Middle frontal gyrus (tissue), 1 donor: ENCODE data around the gene SDK1.

Experiments used
- DNase-seq: peaks from one replicate; pipeline ENCODE4 v3.0.0-alpha.2; 2015; ENCODE audit warnings: low spot score; ENCODE audit errors: extremely low spot score

Gene SDK1

DNA sequence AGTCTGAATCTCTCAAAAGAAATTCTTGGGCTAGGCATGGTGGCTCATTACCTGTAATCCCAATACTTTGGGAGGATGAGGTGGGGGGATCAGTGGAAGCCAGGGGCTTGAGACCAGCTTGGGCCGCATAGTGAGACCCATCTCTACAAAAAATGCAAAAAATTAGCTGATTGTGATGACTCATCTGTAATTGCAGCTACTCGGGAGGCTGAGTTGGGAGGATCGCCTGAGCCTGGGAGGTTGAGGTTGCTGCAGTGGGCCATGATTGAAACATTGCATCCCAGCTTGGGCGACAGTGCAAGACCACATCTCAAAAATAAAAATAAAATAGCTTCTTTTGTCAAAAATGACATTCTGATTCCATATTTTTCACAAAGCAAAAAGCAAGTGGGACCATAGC, 736.3 kb downstream of the SDK1 start:
- no peak for DNase-seq

DNA sequence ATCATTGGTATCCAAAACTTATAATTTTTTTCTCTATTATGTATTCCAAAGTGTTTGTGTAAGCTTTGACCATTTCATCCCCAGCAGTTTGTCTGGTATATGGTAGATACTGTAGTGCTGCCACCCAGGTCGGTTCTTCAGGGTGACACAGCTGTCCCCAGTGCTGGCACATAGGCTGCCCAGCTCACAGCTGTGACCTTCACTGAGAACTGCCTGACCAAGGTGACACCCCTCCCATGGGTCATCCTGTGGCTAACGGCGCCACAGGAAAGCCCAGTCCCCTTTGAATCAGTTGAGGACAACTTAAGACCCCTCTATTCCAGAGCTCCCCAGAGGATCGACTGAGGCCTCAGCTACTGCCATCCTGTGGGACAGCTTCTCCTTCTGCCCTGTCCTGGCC, 736.8 kb downstream of the SDK1 start:
- DNase-seq: no peak

DNA sequence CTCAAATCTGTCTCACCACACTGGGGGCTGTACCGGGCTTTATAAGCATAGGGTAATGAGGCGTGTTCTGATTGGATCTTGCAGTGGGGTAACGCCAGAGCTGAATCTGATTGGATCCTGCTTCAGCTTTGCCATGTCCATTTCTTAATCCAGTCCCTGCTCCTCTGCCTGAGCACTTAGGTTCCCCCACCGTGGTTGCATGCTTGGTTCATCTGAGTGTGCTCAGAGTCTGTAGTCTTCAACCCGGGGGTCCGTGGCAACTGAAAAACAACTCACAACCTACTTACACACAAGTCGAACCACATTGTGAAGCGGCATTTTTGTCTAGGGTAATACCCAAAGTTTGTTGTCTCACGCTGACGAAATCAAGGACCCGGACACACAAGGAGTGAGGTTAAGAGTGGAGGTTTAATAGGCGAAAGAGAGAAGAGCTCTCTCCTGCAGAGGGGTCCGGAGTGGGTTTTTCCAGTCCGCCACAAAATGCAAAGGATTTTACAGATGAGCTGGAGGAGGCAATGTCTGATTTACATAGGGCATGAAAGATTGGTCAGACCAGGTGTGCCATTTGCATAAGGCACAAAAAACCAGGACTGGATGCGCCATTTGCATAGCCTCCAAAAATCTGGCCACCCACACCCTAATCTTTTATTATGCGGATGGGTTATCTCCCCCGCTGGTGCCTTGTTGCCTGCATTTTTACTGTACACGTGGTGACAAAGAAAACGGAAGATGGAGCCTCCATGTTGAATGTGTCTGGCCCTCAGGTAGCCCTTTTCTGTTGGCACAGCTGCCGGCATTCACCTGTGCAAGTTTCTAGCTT, 739.3 kb downstream of the SDK1 start:
- DNase-seq: no peak

DNA sequence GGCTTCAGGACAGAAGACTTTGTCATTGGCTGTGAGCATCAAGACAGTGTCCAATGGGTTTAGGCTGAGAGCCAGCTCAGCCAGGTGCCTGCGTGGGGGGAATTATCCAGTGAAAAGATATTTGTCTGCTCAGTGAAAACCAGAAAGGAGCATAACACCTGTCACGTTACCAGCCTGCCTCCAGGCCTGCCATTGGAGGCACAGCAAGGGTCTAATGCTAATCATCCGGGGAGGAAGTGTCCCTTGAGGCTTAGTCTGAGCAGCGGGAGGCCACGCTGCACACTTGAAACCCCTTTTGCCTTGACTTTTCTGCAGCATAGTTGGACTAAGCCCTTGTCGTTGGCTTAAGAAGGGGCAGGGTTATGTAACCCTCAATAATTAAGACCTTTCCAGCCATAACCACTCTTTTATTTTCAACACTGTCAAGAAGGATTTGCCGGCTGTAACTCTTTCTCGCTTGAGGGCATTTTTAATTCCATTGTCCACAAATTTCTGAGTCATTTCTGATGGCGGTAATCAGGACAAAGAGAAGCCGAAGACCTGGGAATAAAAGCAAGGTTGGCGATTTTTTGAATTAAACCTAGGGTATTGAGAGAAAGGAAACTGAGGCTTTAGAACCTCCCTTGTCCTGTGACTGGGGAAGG, 741.5 kb downstream of the SDK1 start:
- DNase-seq: no peak

DNA sequence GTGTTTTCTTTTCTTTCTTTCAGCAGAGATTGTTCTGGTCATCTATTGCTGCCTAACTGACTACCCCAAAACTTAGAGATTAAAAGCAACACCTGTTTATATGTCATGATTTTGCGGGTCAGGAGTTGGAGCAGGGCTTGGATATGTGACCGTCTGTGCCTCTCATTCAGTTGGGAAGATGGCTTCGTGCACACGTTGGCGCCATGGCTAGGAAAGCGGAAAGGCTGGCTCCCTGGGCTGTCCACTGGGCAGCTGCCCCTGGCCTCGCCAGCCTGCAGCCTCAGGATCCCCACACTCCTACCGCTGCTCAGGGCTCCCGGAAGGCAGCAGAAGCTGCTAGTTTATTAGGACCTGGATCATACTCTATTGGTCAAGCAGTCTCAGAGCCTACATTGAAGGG, 742.9 kb downstream of the SDK1 start:
- DNase-seq: no peak

DNA sequence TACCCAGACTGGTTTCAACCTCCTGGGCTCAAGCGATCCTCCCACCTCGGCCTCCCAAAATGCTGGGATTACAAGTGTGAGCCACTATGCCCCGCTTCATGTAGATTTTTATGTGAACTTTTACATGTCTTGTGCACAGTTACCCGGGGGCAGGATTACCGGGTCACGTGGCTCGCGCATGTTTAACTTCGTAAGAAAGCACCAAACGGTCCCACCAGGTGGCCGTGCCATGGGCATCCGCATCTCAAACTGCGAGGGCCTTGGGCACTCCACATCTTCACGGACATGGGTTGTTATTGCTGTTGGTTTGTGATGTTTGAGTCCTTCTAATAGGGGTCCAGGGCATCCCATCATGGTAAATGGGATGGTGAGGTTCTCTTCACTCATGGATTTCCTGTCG, 744.4 kb downstream of the SDK1 start:
- DNase-seq: no peak

DNA sequence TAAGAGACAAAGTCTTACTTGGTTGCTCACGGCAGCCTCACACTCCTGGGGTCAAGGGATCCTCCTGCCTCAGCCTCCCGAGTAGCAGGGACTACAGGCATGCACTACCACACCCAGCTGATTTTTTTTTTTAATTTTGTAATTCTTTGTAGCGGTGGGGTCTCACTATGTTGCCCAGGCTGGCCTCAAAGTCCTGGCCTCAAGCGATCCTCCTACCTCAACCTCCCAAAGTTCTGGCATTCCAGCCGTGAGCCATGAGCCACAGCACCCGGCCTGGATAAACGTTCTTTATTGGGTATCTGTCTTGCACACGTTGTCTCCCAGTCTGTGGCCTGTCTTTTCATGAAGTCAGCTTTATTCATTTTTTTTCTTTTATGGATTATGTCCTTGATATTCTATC, 744.9 kb downstream of the SDK1 start:
- no peak for DNase-seq

DNA sequence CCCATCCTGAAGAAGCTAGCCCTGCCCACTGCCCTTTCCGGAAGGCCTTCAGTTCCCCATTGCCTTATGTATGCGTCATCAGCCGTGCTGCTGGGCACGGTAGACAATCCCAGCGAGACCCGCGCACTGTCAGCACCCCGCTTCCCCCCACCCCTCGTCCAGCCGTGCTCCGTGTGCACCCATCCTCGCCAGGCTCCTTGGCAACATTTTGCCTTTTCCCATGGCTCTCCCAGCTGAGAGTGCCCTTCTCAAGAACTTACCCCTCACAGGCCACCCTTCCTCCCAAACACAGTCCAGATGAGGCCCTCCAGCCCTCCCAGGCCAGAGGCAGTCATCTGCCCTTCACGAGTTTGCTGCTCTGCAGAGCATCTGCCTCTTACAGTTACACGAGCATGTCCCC, 747.3 kb downstream of the SDK1 start:
- DNase-seq: no peak

DNA sequence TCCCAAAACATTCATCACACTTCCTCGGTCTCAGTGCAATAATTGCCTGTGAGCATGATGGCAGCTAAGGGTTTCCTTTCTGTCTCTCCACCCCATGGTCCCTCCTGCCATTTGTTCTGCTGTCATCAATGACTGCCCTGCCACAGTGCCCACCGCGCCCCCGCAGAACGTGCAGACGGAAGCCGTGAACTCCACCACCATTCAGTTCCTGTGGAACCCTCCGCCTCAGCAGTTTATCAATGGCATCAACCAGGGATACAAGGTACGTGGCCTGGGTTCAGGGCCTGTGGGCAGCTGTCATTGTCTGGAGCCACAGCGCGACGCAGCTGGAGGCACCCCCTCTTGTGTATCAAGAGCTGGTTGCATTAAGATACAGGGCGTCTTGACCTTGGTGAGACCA, 748.1 kb downstream of the SDK1 start:
- no peak for DNase-seq

DNA sequence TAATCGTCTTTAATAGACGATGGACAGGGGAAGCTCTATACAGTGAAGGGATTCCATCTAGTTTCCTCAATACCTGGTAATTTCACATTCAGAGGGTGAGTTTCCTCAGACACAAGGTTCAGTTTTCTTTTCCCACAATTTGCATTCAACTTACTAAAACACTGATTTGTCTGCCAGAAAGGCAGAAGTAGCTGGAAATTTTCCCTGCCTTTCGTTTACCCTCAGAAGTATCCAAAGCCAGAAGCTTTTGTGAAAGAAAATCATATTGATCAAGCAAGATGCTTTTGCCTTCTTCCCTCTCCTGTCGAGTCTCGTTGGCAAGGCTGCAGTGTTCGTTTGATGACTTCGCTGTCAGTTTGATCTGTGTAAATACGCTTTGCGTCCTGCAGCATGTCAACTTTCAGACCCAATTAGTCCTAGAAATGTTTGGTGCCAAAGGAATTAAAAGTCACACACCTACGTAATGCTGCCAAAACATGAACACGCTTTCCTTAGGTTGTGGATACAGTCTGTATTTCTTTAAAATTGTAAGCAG, 749.1 kb downstream of the SDK1 start:
- DNase-seq: no peak

DNA sequence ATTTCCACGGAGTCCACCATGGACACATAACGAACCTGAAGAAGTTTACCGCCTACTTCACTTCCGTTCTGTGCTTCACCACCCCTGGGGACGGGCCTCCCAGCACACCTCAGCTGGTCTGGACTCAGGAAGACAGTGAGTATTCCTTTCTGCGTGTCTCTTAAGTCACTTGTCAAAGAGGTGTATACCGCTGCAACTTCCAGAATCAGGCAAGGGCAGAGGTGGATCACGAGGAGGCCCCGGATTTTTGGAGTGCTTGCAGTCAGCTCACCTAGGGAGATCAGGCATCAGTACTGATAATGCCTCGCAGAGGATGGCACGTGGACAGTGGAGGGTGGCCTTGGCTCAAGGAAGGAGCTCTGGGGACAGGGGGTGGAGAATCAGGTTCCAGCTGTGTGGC, 750.6 kb downstream of the SDK1 start:
- no peak for DNase-seq

DNA sequence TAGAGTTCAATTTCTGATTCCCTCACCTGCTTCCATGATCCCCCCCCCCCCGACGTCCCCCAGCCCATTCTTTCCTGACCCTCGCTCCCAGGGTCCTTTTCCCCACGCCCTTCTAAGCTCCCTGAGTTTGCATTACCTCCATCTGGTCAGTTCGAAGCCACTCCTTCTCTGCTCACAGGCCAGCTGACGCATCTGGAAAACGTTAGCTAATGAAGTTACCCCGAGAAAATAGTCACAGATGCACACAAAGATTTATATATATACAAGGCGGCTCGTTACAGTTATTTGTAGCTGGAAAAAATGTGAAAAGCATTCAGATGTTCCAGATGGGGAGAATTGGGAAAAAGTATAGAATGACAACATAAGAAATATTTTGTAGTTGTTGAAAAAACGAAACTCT, 751.1 kb downstream of the SDK1 start:
- DNase-seq: no peak

DNA sequence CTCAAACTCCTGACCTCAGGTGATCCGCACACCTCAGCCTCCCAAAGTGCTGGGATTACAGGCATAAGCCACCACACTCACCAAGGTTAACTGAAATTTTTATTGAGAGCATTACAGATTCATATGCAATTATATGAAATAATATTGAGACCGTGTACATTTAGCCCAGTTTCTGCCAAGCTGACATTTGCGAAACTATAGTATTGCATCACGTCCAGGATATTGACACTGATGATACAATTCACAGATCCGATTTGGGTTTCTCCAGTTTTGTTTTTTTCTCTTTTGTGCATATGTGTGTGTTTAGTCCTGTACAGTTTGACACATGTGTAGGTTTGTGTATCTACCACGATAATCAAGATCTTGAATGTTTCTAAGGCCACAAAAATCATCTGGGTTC, 753.1 kb downstream of the SDK1 start:
- DNase-seq: no peak

DNA sequence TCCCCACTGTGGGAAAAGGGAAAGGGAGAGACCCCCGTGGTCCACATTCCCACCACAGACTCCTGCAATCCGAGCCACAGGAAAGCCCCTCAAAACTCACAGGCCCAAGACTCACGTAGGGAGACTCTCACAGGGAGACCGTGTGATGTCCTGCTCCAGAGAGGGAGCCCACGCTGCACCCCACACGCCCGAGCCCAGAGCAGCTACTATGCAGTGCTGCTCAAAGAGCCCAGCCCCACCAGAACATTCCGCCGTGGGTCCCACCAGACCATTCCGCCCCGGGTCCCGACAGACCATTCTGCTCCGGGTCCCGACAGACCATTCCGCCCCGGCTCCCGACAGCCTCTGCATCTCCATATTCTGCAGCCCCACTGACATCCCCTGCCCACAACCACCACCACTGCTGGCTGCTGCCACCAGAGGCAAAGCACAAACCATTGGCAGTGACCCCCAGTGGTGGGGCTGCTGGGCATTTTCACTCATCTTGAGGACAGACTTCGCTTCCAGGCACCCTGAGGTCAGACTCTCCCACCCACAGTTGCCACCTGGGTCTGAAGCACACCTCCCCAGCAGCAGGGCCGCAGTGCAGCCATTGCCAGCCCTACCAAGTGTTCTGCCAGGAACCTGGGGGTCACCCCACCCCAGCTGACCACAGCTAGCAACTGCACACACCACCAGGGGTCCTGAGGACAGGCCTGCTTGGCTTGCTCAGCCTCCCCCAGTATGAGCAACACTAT, 755.7 kb downstream of the SDK1 start:
- no peak for DNase-seq

DNA sequence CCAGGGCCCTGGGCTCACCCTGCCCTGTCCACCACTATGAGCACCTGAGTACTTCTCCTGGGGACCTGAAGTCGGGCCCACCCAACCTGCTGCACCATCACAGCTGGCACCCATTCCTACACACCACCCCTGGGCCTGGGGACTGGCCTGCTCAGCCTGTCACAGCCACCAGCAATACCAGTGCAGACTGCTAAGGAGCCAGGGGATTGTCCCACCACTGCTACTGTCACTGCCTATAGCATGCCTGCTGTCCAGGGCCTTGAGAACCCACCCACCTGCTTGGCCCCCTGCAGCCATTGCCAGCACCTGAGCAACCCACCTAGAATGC, 756.2 kb downstream of the SDK1 start:
- DNase-seq: no peak

DNA sequence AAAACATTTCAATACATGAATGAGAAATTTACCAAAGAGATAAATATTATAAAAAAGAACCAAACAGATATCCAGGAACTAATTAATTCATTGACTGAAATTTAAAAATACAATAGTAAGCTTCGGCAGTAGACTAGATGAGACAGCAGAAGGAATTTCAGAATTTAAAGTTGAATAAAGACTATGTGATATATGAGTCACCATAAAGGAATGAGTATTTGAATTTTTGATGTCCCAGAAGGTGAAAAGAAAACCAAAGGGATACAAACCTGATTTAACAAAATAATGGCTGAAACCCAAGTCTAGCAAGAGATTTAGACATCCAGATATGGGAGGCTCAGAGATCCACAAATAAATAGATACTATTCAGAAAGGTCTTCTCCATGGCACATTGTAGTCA, 757.1 kb downstream of the SDK1 start:
- DNase-seq: no peak

DNA sequence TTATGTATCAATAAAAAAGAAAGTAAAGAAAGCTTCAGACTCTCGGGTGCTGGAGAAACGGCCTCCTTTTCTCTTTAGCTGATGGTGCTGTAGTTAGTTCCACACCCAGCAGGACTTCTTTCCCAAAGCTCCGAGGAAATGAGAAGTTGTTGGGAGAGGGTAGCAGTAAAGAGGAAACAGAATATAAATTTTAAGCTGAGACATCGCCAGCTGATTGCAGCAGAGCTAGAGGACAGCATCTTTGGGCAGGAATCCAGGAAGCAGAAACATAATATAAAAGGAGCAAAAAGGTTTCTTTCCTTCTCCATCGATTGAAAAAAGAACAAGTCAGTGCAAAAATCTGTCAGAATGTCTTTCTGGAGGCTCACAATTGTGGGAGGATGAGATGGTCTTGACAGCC, 764.1 kb downstream of the SDK1 start:
- no peak for DNase-seq

DNA sequence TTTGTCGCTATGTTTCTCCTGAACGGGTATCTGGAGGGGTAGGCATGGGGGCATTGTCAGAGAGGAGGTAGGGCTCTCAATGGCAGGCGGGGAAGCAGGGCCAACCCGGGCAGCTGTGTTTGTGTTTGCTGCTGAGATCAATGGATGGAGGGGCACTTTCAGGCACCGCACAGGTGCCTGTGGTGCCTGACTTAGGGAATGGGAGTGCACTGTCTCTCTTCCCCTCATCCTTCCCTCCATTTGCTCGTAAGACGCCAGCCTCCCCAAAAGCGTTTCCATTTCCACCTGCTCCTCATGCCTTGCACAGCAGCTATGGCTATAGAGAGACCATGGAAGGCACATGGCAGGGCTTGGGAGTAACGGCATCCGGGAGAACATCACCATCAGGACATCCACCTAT, 765.2 kb downstream of the SDK1 start:
- no peak for DNase-seq

DNA sequence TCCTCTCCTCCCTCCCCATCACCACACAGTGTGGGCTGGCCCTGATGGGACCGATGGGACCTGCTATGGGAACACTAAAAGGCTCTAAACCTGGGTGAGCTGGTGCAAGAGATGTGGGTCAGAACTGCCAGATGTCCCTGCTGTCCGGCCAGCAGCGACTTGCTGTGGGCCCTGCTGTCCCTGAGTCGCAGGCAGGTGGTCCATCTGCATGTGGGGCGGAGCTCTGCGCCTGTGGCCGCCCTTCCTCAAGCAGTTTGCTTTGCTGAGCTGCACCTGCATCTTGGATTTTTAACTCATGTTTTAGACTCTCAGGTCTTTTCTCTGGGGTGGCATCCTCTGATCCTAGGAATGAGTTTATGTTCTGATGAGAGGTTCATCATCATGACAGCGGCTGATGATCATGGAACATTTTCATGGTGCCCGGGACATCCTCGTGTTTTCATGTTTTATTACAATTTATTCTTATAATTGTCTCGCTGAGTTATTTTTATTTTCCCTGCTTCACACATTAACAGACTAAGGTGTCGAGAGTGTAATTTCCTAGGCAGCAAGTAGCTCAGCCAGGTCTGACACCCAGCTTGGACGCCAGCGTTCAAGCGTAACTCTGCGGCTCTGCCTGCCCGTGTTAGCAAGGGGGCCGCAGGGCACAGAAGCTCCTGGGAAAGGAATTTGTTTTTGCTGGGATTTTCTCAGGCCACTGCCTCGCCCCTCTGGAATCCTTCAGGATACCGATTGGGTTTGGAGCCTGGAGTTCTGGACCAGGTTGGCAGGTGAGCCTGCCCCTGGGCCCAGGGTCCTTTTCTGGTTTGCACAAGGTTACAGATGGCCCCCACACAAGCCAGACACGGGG, 765.8 kb downstream of the SDK1 start:
- no peak for DNase-seq

DNA sequence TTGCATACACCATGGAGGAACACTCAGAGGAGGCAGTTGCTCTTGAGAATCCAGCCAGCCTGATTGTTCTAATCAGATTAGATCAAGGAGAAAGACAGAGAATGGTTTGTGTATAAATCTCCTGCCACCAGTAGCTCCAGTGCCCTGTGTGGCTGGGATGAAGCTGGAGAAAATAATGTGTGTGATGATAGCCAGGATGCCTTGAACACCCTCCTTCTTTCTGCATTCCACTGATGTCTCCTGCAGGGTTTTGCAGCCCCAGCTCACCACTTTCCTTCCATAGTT, 766.4 kb downstream of the SDK1 start:
- DNase-seq: no peak

DNA sequence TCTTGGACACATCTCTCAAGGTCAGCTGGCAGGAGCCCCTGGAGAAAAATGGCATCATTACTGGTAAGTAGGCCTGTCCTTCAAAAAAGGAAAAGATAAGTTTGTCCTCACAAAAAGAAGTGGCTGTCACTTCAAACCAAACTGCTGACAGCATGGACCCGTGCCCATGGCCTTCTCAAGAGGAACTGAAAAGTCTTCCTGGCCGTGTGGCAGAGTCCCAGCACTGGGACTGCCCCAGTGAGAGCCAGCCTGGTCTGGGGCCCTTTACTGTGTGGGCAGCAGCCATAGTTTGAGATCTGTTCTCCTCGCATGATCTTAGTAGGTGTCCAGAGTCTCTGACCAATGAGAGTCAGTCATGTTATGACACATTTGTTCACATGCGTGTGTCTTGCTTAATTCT, 766.8 kb downstream of the SDK1 start:
- DNase-seq: no peak

DNA sequence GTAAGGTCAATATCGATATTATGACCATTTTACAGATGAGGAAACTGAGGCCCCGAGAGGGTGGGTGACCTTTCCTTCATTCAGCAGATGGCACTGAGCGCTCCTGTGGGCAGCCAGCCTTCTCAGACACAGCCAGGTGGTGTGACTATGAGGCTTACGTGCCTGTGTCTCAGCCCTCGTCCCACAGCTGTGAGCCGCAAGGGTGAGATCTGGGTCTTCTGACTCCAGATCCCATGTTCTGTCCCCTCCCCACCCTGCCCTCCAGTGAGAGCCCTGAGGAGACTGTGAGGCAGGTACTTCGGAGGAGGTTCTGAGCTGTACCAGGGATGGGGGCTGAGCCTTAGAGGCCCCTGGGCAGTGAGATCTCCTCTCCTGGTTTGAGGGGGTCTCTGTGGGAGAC, 767.2 kb downstream of the SDK1 start:
- DNase-seq: no peak
